GM23338 (cell line): Measurements from ENCODE around the gene NAA11. TPM values are rescaled to one million over a fixed set of nuclear protein-coding genes. Genes with fewer than 3 reads are reported as not detected.

Experiments
- ATAC-seq: fragments of 200-7000 bp; cut with Tn5 transposase; 3 replicates; pipeline ENCODE4 v1.9.1; 2020
- DNase-seq: peaks from one replicate; pipeline ENCODE4 v3.0.0-alpha.2; 2015; ENCODE audit warnings: low spot score
- H2AFZ ChIP-seq: fragments of 200-600 bp; sonication (generic); 2 replicates; pipeline ENCODE4 v1.8.0; 2016; ENCODE audit warnings: antibody characterized with exemption, mild to moderate bottlenecking, moderate library complexity
- H3F3A ChIP-seq: fragments of 200-600 bp; sonication (generic); replicated peaks from 2 replicates; pipeline ENCODE4 v1.8.0; 2017; ENCODE audit warnings: antibody characterized with exemption, mixed run types, low read depth
- H3K27ac ChIP-seq: fragments of 200-600 bp; sonication (generic); 2 replicates; pipeline ENCODE4 v1.6.1; 2016; ENCODE audit warnings: low read depth
- H3K27me3 ChIP-seq: fragments of 200-600 bp; sonication (generic); 2 replicates; pipeline ENCODE4 v1.8.0; 2016; ENCODE audit warnings: mild to moderate bottlenecking, mixed run types, moderate library complexity; ENCODE audit not compliant: insufficient read depth
- H3K36me3 ChIP-seq: fragments of 200-600 bp; sonication (generic); 2 replicates; pipeline ENCODE4 v1.8.0; 2016; ENCODE audit warnings: mild to moderate bottlenecking; ENCODE audit not compliant: insufficient read depth
- H3K4me1 ChIP-seq: fragments of 200-600 bp; sonication (generic); 2 replicates; pipeline ENCODE4 v1.8.0; 2016; ENCODE audit warnings: mild to moderate bottlenecking, moderate library complexity; ENCODE audit not compliant: insufficient read depth
- H3K4me2 ChIP-seq: fragments of 200-600 bp; sonication (generic); 2 replicates; pipeline ENCODE4 v1.7.1; 2017; ENCODE audit warnings: mixed run types
- H3K4me3 ChIP-seq: fragments of 200-600 bp; sonication (generic); 2 replicates; pipeline ENCODE4 v1.6.1; 2016; ENCODE audit warnings: mixed run types
- H3K79me2 ChIP-seq: fragments of 200-600 bp; sonication (generic); replicated peaks from 2 replicates; pipeline ENCODE4 v1.8.0; 2017; ENCODE audit warnings: mild to moderate bottlenecking; ENCODE audit not compliant: insufficient read depth
- H3K9me2 ChIP-seq: fragments of 200-600 bp; sonication (generic); 2 replicates; pipeline ENCODE4 v1.8.0; 2017; ENCODE audit not compliant: insufficient read depth
- H4K20me1 ChIP-seq: fragments of 200-600 bp; sonication (generic); replicated peaks from 2 replicates; pipeline ENCODE4 v1.8.0; 2017; ENCODE audit warnings: mild to moderate bottlenecking; ENCODE audit not compliant: insufficient read depth
- H3K27ac Mint-ChIP-seq: 2 replicates; pipeline ENCODE4 v1.8.0; 2020; ENCODE audit warnings: inconsistent platforms, mild to moderate bottlenecking, moderate library complexity, mixed read lengths
- H3K27me3 Mint-ChIP-seq: 3 replicates; pipeline ENCODE4 v1.8.0; 2022; ENCODE audit warnings: low read depth, mild to moderate bottlenecking, moderate library complexity, mixed read lengths, inconsistent platforms; ENCODE audit not compliant: insufficient read depth, poor library complexity
- H3K36me3 Mint-ChIP-seq: 3 replicates; pipeline ENCODE4 v1.8.0; 2021; ENCODE audit warnings: low read depth, mild to moderate bottlenecking, inconsistent platforms, moderate library complexity, mixed read lengths
- H3K4me1 Mint-ChIP-seq: 3 replicates; pipeline ENCODE4 v1.8.0; 2020; ENCODE audit warnings: mild to moderate bottlenecking, inconsistent platforms, mixed read lengths
- H3K4me3 Mint-ChIP-seq: 3 replicates; pipeline ENCODE4 v1.8.0; 2021; ENCODE audit warnings: moderate library complexity, mild to moderate bottlenecking, inconsistent platforms, mixed read lengths
- H3K9me3 Mint-ChIP-seq: 3 replicates; pipeline ENCODE4 v1.8.0; 2020; ENCODE audit warnings: moderate library complexity, mild to moderate bottlenecking, inconsistent platforms, mixed read lengths
- CREB1 ChIP-seq: fragments of 250-450 bp; sonication (Bioruptor Pico); IDR thresholded peaks from 2 replicates; pipeline ENCODE4 v1.5.0; 2020; ENCODE audit warnings: low read depth, mild to moderate bottlenecking, moderate library complexity
- CTCF ChIP-seq, 2 experiments: fragments of 200-600 bp in 1 of 2; sonication (generic) in 1 of 2; conservative IDR thresholded peaks; 2 replicates each; pipeline versions ENCODE4 v1.5.1 to v1.6.1; 2016 to 2017; ENCODE audit warnings: antibody characterized with exemption in 2 of 2, low read depth in 2 of 2, mild to moderate bottlenecking in 2 of 2, moderate library complexity in 1 of 2
- ETS1 ChIP-seq: IDR thresholded peaks from 2 replicates; pipeline ENCODE4 v1.6.1; 2016; ENCODE audit warnings: antibody characterized with exemption
- EZH2phosphoT487 ChIP-seq: fragments of 200-600 bp; sonication (generic); IDR thresholded peaks from one replicate; pipeline ENCODE4 v1.8.1; 2018; ENCODE audit warnings: antibody characterized with exemption; ENCODE audit not compliant: unreplicated experiment
- JUNB ChIP-seq: IDR thresholded peaks from one replicate; pipeline ENCODE4 v1.6.1; 2016; ENCODE audit warnings: antibody characterized with exemption; ENCODE audit not compliant: unreplicated experiment
- NANOG ChIP-seq: IDR thresholded peaks from 2 replicates; pipeline ENCODE4 v1.6.1; 2016; ENCODE audit warnings: antibody characterized with exemption, borderline replicate concordance
- POLR2AphosphoS5 ChIP-seq: IDR thresholded peaks from 2 replicates; pipeline ENCODE4 v1.6.1; 2016; ENCODE audit warnings: antibody characterized with exemption, low read depth
- REST ChIP-seq: IDR thresholded peaks from one replicate; pipeline ENCODE4 v1.6.1; 2018; ENCODE audit warnings: antibody characterized with exemption; ENCODE audit not compliant: unreplicated experiment
- ZNF331 ChIP-seq: fragments of 250-450 bp; sonication (Bioruptor Pico); IDR thresholded peaks from 2 replicates; pipeline ENCODE4 v1.5.0; 2020; ENCODE audit warnings: low read depth, mild to moderate bottlenecking, moderate library complexity
- polyA plus RNA-seq: library from polyadenylated mRNA; unstranded; fragments of >200 nt; fragmentation: Nextera tagmentation; extraction: Ambion mirVana; gene quantifications from 2 replicates; pipeline ENCODE4 v1.2.1, GENCODE V29; 2016
- total RNA-seq: library from RNA; depleted of rRNA; stranded (reverse); fragments of >200 nt; shearing (Covaris generic); gene quantifications from 2 replicates; pipeline ENCODE4 v1.2.3, GENCODE V29; 2014

NAA11 gene
- total and polyA plus RNA-seq, 2 experiments from 2014 or later = not detected

- H3K36me3 ChIP-seq = no peaks in the 10 kb centered on the region
- H3K4me3 Mint-ChIP-seq = no peak overlapping the region
- no peaks in the 10 kb centered on the region for H3K9me3 Mint-ChIP-seq
- DNase-seq (no peak), ATAC-seq (no peak)
- no peaks in the 10 kb centered on the region for H3K27me3 ChIP-seq
- no peak for TF ChIP-seq REST
- H3K79me2 ChIP-seq = no peaks in the 10 kb centered on the region
- H3K27ac ChIP-seq = no peak overlapping the region
- H3K36me3 Mint-ChIP-seq = no peaks in the 10 kb centered on the region
- H2AFZ ChIP-seq = no peak overlapping the region
- H4K20me1 ChIP-seq = no peaks in the 10 kb centered on the region
- H3F3A ChIP-seq = no peaks in the 10 kb centered on the region
- H3K4me3 ChIP-seq = no peak overlapping the region
- H3K27ac Mint-ChIP-seq = no peak overlapping the region
- H3K4me1 Mint-ChIP-seq = peaks cover 6% of the 10 kb centered on the region
- no peaks in the 10 kb centered on the region for H3K9me2 ChIP-seq
- peaks cover 8% of the 10 kb centered on the region; the same call in 1 of the 2 replicates for H3K4me1 ChIP-seq
- H3K27me3 Mint-ChIP-seq = no peaks in the 10 kb centered on the region
- no peak overlapping the region for H3K4me2 ChIP-seq
Measured at GRCh38 chr4:79273915-79274314, 51.9 kb downstream of the NAA11 start.

- Histone ChIP-seq H3K79me2 (no peaks in the 10 kb centered on the region), H3K9me2 (no peaks in the 10 kb centered on the region), H3K27me3 (no peaks in the 10 kb centered on the region), H3K36me3 (no peaks in the 10 kb centered on the region), H3K4me3 (no peak overlapping the region), H3K4me2 (no peak overlapping the region), H4K20me1 (no peaks in the 10 kb centered on the region), H3K27ac (no peak overlapping the region), H2AFZ (no peak overlapping the region), H3K4me1 (peaks cover 8% of the 10 kb centered on the region; the same call in 1 of the 2 replicates), H3F3A (no peaks in the 10 kb centered on the region)
- Mint-ChIP-seq H3K27me3 (no peaks in the 10 kb centered on the region), H3K36me3 (no peaks in the 10 kb centered on the region), H3K9me3 (no peaks in the 10 kb centered on the region), H3K4me3 (no peak overlapping the region), H3K4me1 (peaks cover 6% of the 10 kb centered on the region), H3K27ac (no peak overlapping the region)
- ATAC-seq (no peak), DNase-seq (no peak)
- TF ChIP-seq ZNF331 (no peak), EZH2phosphoT487 (no peak), CREB1 (CRISPR knock-in tag) (no peak), JUNB (no peak), CTCF (conservative IDR thresholded peaks at IDR 0.05; ENCODE audit: low read depth in 2 of 2) (no peak), NANOG (no peak), REST (no peak), ETS1 (no peak), POLR2AphosphoS5 (no peak)
Measured at GRCh38 chr4:79272761-79273160, 53.1 kb downstream of the NAA11 start.
